HG02840 (cell line): ENCODE measurements around the gene SMARCC1.

ENCODE experiments used
- ATAC-seq: cut with Tn5 transposase; IDR thresholded peaks from one replicate; pipeline ENCODE4 v1.9.1; 2021; ENCODE audit warnings: mild to moderate bottlenecking, moderate library complexity, moderate number of reproducible peaks; ENCODE audit not compliant: unreplicated experiment, low FRiP score

Gene SMARCC1

GRCh38 chr3:47601281-47601680, 180.4 kb downstream of the SMARCC1 start:
- ATAC-seq: no peak

GRCh38 chr3:47594792-47595191, 186.9 kb downstream of the SMARCC1 start:
- ATAC-seq: no peak

- no peak for ATAC-seq
Measured at GRCh38 chr3:47592066-47592795, 189.5 kb downstream of the SMARCC1 start.

- ATAC-seq: no peak
Measured at GRCh38 chr3:47590216-47590615, 191.5 kb downstream of the SMARCC1 start.

GRCh38 chr3:47588587-47588986, 193.1 kb downstream of the SMARCC1 start:
- no peak for ATAC-seq

GRCh38 chr3:47588053-47588452, 193.6 kb downstream of the SMARCC1 start:
- no peak for ATAC-seq

GRCh38 chr3:47586746-47587145, 194.9 kb downstream of the SMARCC1 start:
- ATAC-seq: no peak

- no peak for ATAC-seq
Measured at GRCh38 chr3:47583320-47584075, 198.2 kb downstream of the SMARCC1 start.

- no peak for ATAC-seq
Measured at GRCh38 chr3:47581835-47582234, 199.9 kb downstream of the SMARCC1 start.

- no peak for ATAC-seq
Measured at GRCh38 chr3:47581422-47581821, 200.3 kb downstream of the SMARCC1 start.

GRCh38 chr3:47580481-47580880, 201.2 kb downstream of the SMARCC1 start:
- no peak for ATAC-seq

GRCh38 chr3:47579875-47580274, 201.8 kb downstream of the SMARCC1 start:
- no peak for ATAC-seq

GRCh38 chr3:47578691-47579632, 202.7 kb downstream of the SMARCC1 start, which contains the start of gene CSPG5:
Gene CSPG5, minus strand, starts transcription at chr3:47578865. Its CDS starts 172 bp downstream, at chr3:47578693.
- ATAC-seq: no peak

- no peak for ATAC-seq
Measured at GRCh38 chr3:47578119-47578632, 203.5 kb downstream of the SMARCC1 start.

- no peak for ATAC-seq
Measured at GRCh38 chr3:47577583-47578118, 204.0 kb downstream of the SMARCC1 start.

GRCh38 chr3:47573190-47574172, 208.2 kb downstream of the SMARCC1 start:
- ATAC-seq: no peak

GRCh38 chr3:47571391-47572175, 210.1 kb downstream of the SMARCC1 start:
- ATAC-seq: no peak

- ATAC-seq: no peak
Measured at GRCh38 chr3:47568901-47569300, 212.8 kb downstream of the SMARCC1 start.
